HepG2 (cell line): ENCODE data around the gene HYOU1. TPM values are rescaled to one million over a fixed set of nuclear protein-coding genes. Genes with fewer than 3 reads are reported as not detected.

ENCODE experiments used
- FOXK1 ChIP-seq: sonication (generic); formaldehyde crosslinking; IDR thresholded peaks from 2 replicates; pipeline ENCODE4 v1.4.0; 2020; ENCODE audit warnings: low read depth, missing genetic modification reagents, borderline replicate concordance
- FOXO1 ChIP-seq: sonication (generic); formaldehyde crosslinking; IDR thresholded peaks from 2 replicates; pipeline ENCODE4 v1.4.0; 2020; ENCODE audit warnings: missing genetic modification reagents
- JDP2 ChIP-seq: sonication (generic); formaldehyde crosslinking; IDR thresholded peaks from 2 replicates; pipeline ENCODE4 v1.8.1; 2022; ENCODE audit warnings: missing genetic modification reagents, borderline replicate concordance
- KDM1A ChIP-seq: IDR thresholded peaks from 2 replicates; pipeline ENCODE4 v1.6.1; 2016; ENCODE audit warnings: missing compliant biosample characterization
- MZF1 ChIP-seq: sonication (generic); formaldehyde crosslinking; IDR thresholded peaks from 2 replicates; pipeline ENCODE4 v1.8.1; 2023; ENCODE audit warnings: mild to moderate bottlenecking, missing genetic modification reagents, borderline replicate concordance
- NFIB ChIP-seq: sonication (generic); formaldehyde crosslinking; IDR thresholded peaks from 2 replicates; pipeline ENCODE4 v1.9.0; 2021; ENCODE audit warnings: missing genetic modification reagents, mild to moderate bottlenecking, borderline replicate concordance
- RBFOX2 ChIP-seq: fragments of 200-400 bp; formaldehyde crosslinking; IDR thresholded peaks from 2 replicates; pipeline ENCODE4 v1.6.1; 2017; ENCODE audit warnings: low read depth, mild to moderate bottlenecking, low read length
- SPEN ChIP-seq: sonication (generic); formaldehyde crosslinking; IDR thresholded peaks from 2 replicates; pipeline ENCODE4 v1.5.1; 2020; ENCODE audit warnings: low read depth, mild to moderate bottlenecking, missing genetic modification reagents
- ZFY ChIP-seq: sonication (generic); formaldehyde crosslinking; IDR thresholded peaks from 2 replicates; pipeline ENCODE4 v1.4.0; 2020; ENCODE audit warnings: missing genetic modification reagents
- ZIK1 ChIP-seq: sonication (generic); formaldehyde crosslinking; IDR thresholded peaks from 2 replicates; pipeline ENCODE4 v1.5.0; 2020; ENCODE audit warnings: mild to moderate bottlenecking, low read depth, missing genetic modification reagents, borderline replicate concordance
- ZNF207 ChIP-seq: fragments of 450-650 bp; IDR thresholded peaks from 2 replicates; pipeline ENCODE4 v1.6.1; 2016; ENCODE audit warnings: antibody characterized with exemption, borderline replicate concordance
- ZNF317 ChIP-seq: sonication (generic); formaldehyde crosslinking; IDR thresholded peaks from 2 replicates; pipeline ENCODE4 v1.5.0; 2020; ENCODE audit warnings: mild to moderate bottlenecking, missing genetic modification reagents
- ZNF382 ChIP-seq: sonication (generic); formaldehyde crosslinking; IDR thresholded peaks from 2 replicates; pipeline ENCODE4 v1.5.0; 2020; ENCODE audit warnings: missing genetic modification reagents, mild to moderate bottlenecking, borderline replicate concordance
- ZNF670 ChIP-seq: sonication (generic); formaldehyde crosslinking; IDR thresholded peaks from 2 replicates; pipeline ENCODE4 v1.8.0; 2022; ENCODE audit warnings: mild to moderate bottlenecking, missing genetic modification reagents, borderline replicate concordance
- ZSCAN25 ChIP-seq: sonication (generic); formaldehyde crosslinking; IDR thresholded peaks from 2 replicates; pipeline ENCODE4 v1.8.0; 2022; ENCODE audit warnings: mild to moderate bottlenecking, missing genetic modification reagents
- ZZZ3 ChIP-seq: sonication (generic); formaldehyde crosslinking; IDR thresholded peaks from 2 replicates; pipeline ENCODE4 v1.4.0; 2020; ENCODE audit warnings: missing genetic modification reagents, mild to moderate bottlenecking, borderline replicate concordance
- polyA plus RNA-seq, 8 experiments: library from polyadenylated mRNA; depleted of rRNA in 3 of 8; stranded (reverse) in 7 of 8; unstranded in 1 of 8; fragments of >200 nt; fragmentation: Illumina TruSeq in 4 of 8; extraction: Trizol in 4 of 8; gene quantifications; 2 replicates each; pipeline versions ENCODE4 v1.2.1 to v1.2.3, GENCODE V29; 2011 to 2016; ENCODE audit warnings: low read depth in 4 of 8, missing spikeins in 1 of 8, mixed read lengths in 1 of 8; ENCODE audit not compliant: insufficient read depth in 1 of 8
- total RNA-seq, 5 experiments: library from RNA; depleted of rRNA; stranded (reverse); fragments of >200 nt; fragmentation: Illumina TruSeq; extraction: Trizol; gene quantifications; 2 replicates each; pipeline ENCODE4 v1.2.3, GENCODE V29; 2016; ENCODE audit warnings: low read depth in 1 of 5
- TF ChIP-seq, protein P1 (sequence below): sonication (generic); formaldehyde crosslinking; IDR thresholded peaks from 2 replicates; pipeline ENCODE4 v1.5.1; 2020; ENCODE audit warnings: mild to moderate bottlenecking, missing genetic modification reagents, moderate library complexity
- TF ChIP-seq, protein P2 (sequence below): sonication (generic); formaldehyde crosslinking; IDR thresholded peaks from 2 replicates; pipeline ENCODE4 v1.5.0; 2020; ENCODE audit warnings: missing genetic modification reagents, mild to moderate bottlenecking, borderline replicate concordance
- TF ChIP-seq, protein P3 (sequence below): sonication (generic); formaldehyde crosslinking; IDR thresholded peaks from 2 replicates; pipeline ENCODE4 v1.4.0; 2020; ENCODE audit warnings: missing genetic modification reagents, borderline replicate concordance
- TF ChIP-seq, protein P4 (sequence below): sonication (generic); formaldehyde crosslinking; IDR thresholded peaks from 2 replicates; pipeline ENCODE4 v1.4.0; 2020; ENCODE audit warnings: missing genetic modification reagents

Gene HYOU1
- total and polyA plus RNA-seq, 2 of the 13 experiments (the other 11 are each of a cell fraction or from before 2014, with no cell fraction given), result 127 to 155 TPM

DNA sequence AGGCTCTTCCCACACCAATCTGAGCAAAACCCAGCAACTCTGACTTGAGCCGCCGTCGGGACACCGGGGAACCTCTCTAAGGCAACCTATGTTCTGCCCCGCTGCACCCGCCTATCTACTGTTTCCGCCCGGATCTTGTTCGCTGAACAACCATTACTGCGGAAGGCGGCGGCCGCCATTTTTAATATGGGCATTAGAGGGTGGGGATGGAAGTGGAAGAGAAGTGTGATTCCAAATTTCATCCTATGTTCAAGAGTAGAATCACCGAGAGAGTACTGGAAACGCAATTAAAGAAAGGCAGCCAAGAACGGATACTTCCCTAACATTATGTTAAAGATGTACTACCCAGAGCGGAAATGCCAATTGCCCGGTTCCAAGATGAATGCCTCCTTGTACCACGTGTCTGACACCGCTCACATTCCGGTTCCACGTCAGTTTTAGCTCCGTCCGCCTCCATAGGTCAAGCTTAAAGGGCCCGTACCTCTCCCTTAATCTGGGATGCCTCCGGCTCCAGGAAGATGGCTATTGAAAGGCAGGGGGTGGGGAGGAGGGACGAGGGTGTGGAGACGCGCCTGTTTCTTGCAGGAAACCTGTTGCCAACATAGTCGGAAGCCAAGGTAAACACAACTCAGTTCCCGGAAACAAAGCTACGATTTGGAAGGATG, 44.9 kb upstream of the HYOU1 start, which contains the start of gene DPAGT1 (continued):
- TF ChIP-seq, protein P1, sequence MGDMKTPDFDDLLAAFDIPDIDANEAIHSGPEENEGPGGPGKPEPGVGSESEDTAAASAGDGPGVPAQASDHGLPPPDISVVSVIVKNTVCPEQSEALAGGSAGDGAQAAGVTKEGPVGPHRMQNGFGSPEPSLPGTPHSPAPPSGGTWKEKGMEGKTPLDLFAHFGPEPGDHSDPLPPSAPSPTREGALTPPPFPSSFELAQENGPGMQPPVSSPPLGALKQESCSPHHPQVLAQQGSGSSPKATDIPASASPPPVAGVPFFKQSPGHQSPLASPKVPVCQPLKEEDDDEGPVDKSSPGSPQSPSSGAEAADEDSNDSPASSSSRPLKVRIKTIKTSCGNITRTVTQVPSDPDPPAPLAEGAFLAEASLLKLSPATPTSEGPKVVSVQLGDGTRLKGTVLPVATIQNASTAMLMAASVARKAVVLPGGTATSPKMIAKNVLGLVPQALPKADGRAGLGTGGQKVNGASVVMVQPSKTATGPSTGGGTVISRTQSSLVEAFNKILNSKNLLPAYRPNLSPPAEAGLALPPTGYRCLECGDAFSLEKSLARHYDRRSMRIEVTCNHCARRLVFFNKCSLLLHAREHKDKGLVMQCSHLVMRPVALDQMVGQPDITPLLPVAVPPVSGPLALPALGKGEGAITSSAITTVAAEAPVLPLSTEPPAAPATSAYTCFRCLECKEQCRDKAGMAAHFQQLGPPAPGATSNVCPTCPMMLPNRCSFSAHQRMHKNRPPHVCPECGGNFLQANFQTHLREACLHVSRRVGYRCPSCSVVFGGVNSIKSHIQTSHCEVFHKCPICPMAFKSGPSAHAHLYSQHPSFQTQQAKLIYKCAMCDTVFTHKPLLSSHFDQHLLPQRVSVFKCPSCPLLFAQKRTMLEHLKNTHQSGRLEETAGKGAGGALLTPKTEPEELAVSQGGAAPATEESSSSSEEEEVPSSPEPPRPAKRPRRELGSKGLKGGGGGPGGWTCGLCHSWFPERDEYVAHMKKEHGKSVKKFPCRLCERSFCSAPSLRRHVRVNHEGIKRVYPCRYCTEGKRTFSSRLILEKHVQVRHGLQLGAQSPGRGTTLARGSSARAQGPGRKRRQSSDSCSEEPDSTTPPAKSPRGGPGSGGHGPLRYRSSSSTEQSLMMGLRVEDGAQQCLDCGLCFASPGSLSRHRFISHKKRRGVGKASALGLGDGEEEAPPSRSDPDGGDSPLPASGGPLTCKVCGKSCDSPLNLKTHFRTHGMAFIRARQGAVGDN (CRISPR knock-in tag), result peak; percentile 6
- TF ChIP-seq JDP2 (CRISPR knock-in tag) (no peak), KDM1A (no peak), SPEN (CRISPR knock-in tag) (no peak; the same call in 1 of the 2 replicates), ZNF670 (no peak), FOXK1 (CRISPR knock-in tag) (peak; percentile 72; the same call in 1 of the 2 replicates), MZF1 (CRISPR knock-in tag) (no peak), NFIB (CRISPR knock-in tag) (no peak), ZNF382 (CRISPR knock-in tag) (no peak), ZFY (CRISPR knock-in tag) (peak; percentile 76), ZZZ3 (CRISPR knock-in tag) (0 out of 2 replicates have a peak, but pooled peaks have one; percentile 18), FOXO1 (CRISPR knock-in tag) (no peak), ZIK1 (CRISPR knock-in tag) (no peak), ZNF317 (CRISPR knock-in tag) (no peak), ZNF207 (no peak), ZSCAN25 (peak; percentile 55; the same call in 1 of the 2 replicates), RBFOX2 (no peak)
- TF ChIP-seq, protein P2, sequence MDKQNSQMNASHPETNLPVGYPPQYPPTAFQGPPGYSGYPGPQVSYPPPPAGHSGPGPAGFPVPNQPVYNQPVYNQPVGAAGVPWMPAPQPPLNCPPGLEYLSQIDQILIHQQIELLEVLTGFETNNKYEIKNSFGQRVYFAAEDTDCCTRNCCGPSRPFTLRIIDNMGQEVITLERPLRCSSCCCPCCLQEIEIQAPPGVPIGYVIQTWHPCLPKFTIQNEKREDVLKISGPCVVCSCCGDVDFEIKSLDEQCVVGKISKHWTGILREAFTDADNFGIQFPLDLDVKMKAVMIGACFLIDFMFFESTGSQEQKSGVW (CRISPR knock-in tag), result no peak
- TF ChIP-seq, protein P3, sequence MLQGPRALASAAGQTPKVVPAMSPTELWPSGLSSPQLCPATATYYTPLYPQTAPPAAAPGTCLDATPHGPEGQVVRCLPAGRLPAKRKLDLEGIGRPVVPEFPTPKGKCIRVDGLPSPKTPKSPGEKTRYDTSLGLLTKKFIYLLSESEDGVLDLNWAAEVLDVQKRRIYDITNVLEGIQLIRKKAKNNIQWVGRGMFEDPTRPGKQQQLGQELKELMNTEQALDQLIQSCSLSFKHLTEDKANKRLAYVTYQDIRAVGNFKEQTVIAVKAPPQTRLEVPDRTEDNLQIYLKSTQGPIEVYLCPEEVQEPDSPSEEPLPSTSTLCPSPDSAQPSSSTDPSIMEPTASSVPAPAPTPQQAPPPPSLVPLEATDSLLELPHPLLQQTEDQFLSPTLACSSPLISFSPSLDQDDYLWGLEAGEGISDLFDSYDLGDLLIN (CRISPR knock-in tag), result no peak
- TF ChIP-seq, protein P4, sequence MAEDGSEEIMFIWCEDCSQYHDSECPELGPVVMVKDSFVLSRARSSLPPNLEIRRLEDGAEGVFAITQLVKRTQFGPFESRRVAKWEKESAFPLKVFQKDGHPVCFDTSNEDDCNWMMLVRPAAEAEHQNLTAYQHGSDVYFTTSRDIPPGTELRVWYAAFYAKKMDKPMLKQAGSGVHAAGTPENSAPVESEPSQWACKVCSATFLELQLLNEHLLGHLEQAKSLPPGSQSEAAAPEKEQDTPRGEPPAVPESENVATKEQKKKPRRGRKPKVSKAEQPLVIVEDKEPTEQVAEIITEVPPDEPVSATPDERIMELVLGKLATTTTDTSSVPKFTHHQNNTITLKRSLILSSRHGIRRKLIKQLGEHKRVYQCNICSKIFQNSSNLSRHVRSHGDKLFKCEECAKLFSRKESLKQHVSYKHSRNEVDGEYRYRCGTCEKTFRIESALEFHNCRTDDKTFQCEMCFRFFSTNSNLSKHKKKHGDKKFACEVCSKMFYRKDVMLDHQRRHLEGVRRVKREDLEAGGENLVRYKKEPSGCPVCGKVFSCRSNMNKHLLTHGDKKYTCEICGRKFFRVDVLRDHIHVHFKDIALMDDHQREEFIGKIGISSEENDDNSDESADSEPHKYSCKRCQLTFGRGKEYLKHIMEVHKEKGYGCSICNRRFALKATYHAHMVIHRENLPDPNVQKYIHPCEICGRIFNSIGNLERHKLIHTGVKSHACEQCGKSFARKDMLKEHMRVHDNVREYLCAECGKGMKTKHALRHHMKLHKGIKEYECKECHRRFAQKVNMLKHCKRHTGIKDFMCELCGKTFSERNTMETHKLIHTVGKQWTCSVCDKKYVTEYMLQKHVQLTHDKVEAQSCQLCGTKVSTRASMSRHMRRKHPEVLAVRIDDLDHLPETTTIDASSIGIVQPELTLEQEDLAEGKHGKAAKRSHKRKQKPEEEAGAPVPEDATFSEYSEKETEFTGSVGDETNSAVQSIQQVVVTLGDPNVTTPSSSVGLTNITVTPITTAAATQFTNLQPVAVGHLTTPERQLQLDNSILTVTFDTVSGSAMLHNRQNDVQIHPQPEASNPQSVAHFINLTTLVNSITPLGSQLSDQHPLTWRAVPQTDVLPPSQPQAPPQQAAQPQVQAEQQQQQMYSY (CRISPR knock-in tag), result no peak
